ENCODE results near the gene GMPS.
"Not testable (repeated sequence)": the region's sequence is repeated elsewhere in the genome, so short reads cannot be mapped to it uniquely, and the experiment has no call there.

Gene GMPS

GRCh38 chr3:155872904-155873646 is 2.6 kb downstream of the GMPS start:
- DNase-seq (ENCODE audit: low read depth): no peak

DNA sequence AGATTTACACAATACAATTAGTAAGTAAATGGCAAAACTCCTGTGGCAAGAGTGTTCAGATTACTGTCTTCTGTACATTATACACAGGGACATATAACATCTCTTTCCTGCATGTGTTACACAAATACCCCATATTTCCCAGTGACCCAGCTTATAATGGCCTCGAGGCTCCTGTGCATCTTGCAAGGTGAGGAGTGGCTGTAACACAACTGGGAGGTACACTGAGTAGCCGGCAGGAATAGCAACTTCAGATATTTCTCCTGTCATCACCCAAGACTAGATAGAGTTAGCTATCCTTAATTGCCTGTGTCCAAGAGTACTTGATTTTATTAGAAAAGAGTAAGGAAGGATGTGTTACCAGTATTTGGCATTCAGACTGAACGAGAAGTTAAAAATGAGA is 5.6 kb downstream of the GMPS start:
- DNase-seq (ENCODE audit: low read depth): no peak

GRCh38 chr3:155876503-155876902 is 6.1 kb downstream of the GMPS start:
- DNase-seq (ENCODE audit: low read depth): no peak

DNA sequence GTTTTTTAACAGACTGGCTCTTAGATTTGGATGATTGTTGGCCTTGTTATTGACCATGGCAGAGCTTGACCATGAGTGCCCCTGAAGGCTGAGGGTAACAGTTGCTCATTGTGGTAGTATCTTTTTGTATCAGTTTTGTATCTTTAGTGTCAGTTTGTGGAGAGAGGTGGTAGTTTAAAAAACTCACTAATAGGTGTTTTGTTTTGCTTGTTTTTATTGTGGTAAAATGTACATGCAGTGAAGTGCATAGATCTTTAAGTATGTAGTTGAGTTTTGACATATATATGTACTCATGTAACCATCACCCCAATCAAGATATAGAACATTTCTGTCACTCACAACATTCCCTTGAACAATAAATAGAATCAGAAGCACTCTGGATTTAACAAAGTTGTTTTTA is 9.8 kb downstream of the GMPS start:
- no peak for DNase-seq (ENCODE audit: low read depth)

- DNase-seq (ENCODE audit: low read depth): no peak
Measured at GRCh38 chr3:155884292-155884691, 13.8 kb downstream of the GMPS start.

- no peak for DNase-seq (ENCODE audit: low read depth)
Measured at GRCh38 chr3:155885292-155885691, 14.8 kb downstream of the GMPS start.

DNA sequence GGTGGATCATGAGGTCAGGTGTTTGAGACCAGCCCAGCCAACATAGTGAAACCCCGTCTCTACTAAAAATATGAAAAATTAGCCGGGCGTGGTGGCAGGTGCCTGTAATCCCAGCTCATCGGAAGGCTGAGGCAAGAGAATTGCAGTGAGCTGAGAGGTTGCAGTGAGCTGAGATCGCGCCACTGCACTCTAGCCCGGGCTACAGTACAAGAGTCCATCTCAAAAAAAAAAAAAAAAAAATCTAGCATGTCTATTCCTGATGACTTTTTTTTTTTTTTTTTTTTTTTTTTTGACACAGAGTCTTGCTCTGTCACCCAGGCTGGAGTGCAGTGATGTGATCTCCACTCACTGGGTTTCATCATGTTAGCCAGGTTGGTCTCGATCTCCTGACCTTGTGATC is 15.9 kb downstream of the GMPS start:
- not testable (repeated sequence) for DNase-seq (ENCODE audit: low read depth)

- no peak for DNase-seq (ENCODE audit: low read depth)
Measured at GRCh38 chr3:155886915-155887314, 16.5 kb downstream of the GMPS start.

DNA sequence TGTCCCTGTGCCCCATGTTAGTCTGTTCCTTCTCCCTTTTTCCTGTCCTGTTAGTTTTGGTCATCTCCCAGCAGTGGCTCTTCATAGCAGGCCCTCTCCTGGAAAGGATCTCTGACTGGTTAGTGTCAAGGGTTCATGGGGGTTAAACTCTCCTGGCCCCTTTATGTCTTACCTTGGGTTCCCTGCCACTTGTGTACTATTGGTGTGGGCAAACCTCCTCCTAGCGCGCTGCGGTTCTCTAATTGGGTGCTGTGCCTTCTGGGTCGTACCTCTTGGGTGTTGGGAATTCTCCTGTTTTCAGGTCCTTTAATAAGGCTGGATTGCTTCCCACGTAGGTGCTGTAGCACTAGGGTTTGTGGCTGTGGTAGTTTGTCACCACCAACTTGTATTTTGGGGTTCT is 18.8 kb downstream of the GMPS start:
- no peak for DNase-seq (ENCODE audit: low read depth)

DNA sequence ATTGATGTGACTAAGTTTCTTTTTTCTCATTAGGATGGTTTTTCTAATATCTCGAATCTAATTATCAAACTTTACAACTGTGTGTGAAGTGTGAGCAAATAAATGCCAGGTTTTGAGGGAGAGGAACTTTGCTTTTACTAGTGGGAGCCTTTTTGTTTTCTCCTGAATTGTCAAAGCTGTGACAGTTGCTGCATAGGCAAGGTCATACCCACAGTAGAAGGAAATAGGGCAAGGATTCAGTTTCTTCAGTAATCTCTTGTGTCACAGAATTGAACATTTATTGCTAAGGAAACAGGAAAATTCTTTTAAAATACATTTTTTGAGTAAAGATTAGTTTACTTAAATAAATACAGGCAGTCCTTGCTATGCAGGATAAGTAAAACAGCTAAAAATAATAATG is 19.5 kb downstream of the GMPS start:
- no peak for DNase-seq (ENCODE audit: low read depth)

DNA sequence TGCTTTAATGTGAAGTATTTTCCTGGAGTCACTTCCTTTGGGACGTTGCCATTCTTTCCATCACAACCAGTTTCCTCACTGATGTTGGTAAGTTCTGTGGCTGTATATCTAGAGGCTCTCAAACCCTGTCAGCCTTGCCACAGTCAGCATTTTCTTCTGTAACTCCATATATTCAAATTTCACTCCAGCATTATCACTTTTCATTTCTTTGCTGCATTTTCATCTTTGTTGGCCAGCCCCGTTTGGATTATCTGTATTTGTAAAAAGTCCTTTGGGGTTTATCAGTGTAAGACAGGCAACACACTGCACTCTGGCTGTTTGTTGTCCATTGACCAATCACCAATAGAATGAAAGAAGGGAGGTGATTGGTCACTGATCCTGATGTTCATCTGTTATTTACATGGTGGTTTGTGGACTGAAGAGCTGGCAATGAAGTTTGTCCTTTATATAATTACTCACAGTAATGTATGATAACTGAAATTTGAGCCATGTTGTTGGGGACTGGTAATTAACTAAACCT is 20.3 kb downstream of the GMPS start:
- no peak for DNase-seq (ENCODE audit: low read depth)

- DNase-seq (ENCODE audit: low read depth): no peak
Measured at GRCh38 chr3:155891321-155891720, 20.9 kb downstream of the GMPS start.

DNA sequence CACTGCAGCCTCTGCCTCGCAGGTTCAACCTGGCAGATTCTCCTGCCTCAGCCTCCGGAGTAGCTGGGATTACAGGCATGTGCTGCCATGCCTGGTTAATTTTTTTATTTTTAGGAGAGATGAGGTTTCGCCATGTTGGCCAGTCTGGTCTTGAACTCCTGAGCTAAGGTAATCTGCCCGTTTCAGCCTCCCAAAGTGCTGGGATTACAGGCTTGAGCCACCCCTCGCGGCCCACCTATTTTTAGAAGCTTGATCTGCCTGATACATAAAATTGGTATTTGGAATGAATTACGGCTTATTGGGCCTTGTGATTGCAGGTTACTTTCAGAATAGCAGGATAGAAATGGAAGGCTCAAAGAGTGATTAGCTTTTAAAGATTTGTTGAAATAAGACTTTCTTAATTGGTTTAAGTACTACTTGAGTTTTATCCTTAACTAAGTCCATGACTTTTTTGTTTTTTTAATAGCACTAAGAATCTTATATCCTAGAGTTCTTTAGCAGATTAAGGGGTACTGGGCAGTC is 25.0 kb downstream of the GMPS start:
- DNase-seq (ENCODE audit: low read depth): no peak

- no peak for DNase-seq (ENCODE audit: low read depth)
Measured at GRCh38 chr3:155906900-155907299, 36.5 kb downstream of the GMPS start.

DNA sequence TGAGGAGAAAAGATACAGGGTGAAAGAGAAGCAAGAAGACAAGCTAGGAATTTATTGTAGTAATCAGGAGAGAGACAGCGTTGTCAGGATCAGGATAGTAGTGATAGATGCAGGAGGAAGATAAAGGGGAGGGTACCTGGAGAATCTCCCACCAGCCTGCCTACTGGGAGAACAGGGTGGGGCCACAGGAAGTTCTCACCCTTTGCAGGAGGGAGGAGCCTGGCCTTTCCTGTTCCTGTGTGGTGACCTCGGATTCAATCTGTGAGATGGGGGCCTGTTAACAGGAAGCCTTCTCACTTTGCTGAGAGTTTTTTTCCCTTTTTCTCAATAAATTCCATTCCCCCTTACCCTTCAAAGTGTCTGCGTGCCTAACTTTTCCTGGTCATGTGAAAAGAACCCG is 37.6 kb downstream of the GMPS start:
- no peak for DNase-seq (ENCODE audit: low read depth)

GRCh38 chr3:155908605-155909004 is 38.2 kb downstream of the GMPS start:
- DNase-seq (ENCODE audit: low read depth): no peak

GRCh38 chr3:155912090-155912489 is 41.6 kb downstream of the GMPS start:
- DNase-seq (ENCODE audit: low read depth): no peak

DNA sequence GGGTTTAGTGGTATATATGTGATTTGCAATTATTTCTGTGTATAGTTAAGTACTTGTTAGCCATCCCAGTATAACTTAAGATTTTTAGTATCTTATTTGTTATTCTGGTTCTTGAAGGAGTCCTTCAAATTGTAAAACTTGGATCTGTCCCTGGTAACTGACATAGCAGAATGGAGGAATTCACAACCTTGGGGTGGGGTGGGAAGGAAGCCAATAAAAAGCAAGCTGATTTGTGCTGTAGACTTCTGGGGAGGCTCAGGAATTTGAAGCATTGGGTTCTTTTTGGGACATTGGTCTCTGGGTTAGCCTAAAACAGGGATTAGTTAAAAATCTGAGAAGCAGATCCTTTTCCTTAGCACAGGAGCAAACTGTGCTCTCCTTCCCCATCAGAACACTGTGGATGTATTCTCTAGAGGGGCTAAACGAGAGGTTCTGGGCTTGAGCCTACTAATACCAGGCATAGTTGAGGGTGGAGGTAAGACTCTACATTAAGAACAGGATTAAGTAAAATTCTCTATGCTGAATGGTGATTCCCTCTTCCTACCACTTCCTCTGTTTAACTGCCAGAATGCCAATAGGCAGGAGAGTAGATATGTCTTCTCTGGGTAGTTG is 42.2 kb downstream of the GMPS start:
- DNase-seq (ENCODE audit: low read depth): no peak

- no peak for DNase-seq (ENCODE audit: low read depth)
Measured at GRCh38 chr3:155917781-155918180, 47.3 kb downstream of the GMPS start.

GRCh38 chr3:155919728-155920127 is 49.3 kb downstream of the GMPS start:
- no peak for DNase-seq (ENCODE audit: low read depth)

- no peak for DNase-seq (ENCODE audit: low read depth)
Measured at GRCh38 chr3:155921486-155921885, 51.0 kb downstream of the GMPS start.

- no peak for DNase-seq (ENCODE audit: low read depth)
Measured at GRCh38 chr3:155934230-155934629, 63.8 kb downstream of the GMPS start.

DNA sequence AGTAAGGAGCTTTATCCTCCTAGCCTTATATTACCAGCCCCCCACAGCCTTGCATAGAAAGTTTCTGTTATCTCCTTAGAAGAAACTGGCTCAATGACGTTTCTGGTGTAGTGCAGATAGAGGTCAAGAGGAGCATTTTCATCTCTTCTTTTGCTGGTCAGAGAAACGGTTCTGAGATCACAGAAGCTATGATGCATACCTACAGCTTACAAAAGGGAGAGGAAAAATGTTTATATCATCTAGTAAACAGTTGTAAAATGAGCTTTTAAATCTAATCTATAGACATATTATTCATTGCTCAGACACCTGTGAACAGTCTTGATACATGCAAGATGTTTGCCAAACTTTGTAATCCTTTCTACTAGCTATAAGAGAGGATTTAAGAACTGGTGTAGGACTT is 68.0 kb downstream of the GMPS start:
- DNase-seq (ENCODE audit: low read depth): no peak

DNA sequence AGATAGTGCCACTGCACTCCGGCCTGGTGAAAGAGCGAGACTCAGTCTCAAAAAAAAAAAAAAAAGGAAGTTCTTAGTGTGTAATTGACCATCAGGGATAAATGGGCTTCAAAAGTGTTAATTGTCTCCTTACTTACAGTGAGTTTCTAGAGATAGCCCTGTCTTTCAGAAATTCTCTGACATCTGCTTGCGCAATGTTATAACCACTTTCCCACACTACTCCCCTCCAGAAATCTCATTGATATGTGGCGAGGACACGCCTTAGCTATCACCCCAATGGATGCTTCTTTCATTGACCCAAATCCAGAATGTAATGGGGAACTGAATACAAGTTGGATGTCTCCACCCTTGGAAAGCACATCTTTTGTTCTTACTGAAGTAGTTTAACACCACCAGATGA is 70.9 kb downstream of the GMPS start:
- DNase-seq (ENCODE audit: low read depth): no peak
